GM12872 (cell line): ENCODE results near the gene BRCA1.

Experiments
- CTCF ChIP-seq: IDR thresholded peaks from 3 replicates; pipeline ENCODE4 v1.5.1; 2011; ENCODE audit warnings: low read depth, mild to moderate bottlenecking, low read length, moderate library complexity; ENCODE audit not compliant: insufficient read depth

Gene BRCA1

GRCh38 chr17:43019418-43019817 lies 105.7 kb downstream of the BRCA1 start:
- no peak for TF ChIP-seq CTCF

GRCh38 chr17:43018932-43019331 lies 106.2 kb downstream of the BRCA1 start:
- no peak for TF ChIP-seq CTCF

- TF ChIP-seq CTCF, result no peak
These were observed 106.9 kb downstream of the BRCA1 start for GRCh38 chr17:43018008-43018853.

GRCh38 chr17:43016216-43016615 lies 108.9 kb downstream of the BRCA1 start:
- no peak for TF ChIP-seq CTCF

GRCh38 chr17:43015579-43015978 lies 109.6 kb downstream of the BRCA1 start:
- TF ChIP-seq CTCF, result no peak

GRCh38 chr17:43014649-43015542 lies 110.3 kb downstream of the BRCA1 start:
- TF ChIP-seq CTCF, result no peak

- TF ChIP-seq CTCF, result no peak
These were observed 111.0 kb downstream of the BRCA1 start for GRCh38 chr17:43014020-43014648.
